ENCODE measurements around the gene BNIP3.

- TF ChIP-seq POLR2A (IDR thresholded peaks at IDR 0.05), result no peak
- TF ChIP-seq, protein P1, sequence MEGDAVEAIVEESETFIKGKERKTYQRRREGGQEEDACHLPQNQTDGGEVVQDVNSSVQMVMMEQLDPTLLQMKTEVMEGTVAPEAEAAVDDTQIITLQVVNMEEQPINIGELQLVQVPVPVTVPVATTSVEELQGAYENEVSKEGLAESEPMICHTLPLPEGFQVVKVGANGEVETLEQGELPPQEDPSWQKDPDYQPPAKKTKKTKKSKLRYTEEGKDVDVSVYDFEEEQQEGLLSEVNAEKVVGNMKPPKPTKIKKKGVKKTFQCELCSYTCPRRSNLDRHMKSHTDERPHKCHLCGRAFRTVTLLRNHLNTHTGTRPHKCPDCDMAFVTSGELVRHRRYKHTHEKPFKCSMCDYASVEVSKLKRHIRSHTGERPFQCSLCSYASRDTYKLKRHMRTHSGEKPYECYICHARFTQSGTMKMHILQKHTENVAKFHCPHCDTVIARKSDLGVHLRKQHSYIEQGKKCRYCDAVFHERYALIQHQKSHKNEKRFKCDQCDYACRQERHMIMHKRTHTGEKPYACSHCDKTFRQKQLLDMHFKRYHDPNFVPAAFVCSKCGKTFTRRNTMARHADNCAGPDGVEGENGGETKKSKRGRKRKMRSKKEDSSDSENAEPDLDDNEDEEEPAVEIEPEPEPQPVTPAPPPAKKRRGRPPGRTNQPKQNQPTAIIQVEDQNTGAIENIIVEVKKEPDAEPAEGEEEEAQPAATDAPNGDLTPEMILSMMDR (IDR thresholded peaks at IDR 0.05 in 4 of 5, conservative IDR thresholded peaks at IDR 0.05 in 1 of 5), result no peak
Measured at GRCh38 chr10:131963811-131964210, 17.9 kb downstream of the BNIP3 start.
